ENCODE data around the gene JPH4. TPM values are rescaled to one million over a fixed set of nuclear protein-coding genes. Genes with fewer than 3 reads are reported as not detected.

The JPH4 gene
- 4.7 TPM for total RNA-seq

- DNase-seq (ENCODE audit: low spot score in 2 of 2), result no peak
- Histone ChIP-seq H3K4me1 (peaks cover 3 to 4% of the 10 kb centered on the region in 2 donors), H3K27me3 (peaks cover 26% of the 10 kb centered on the region), H3K9me3 (no peaks in the 10 kb centered on the region), H3K27ac (no peak within 1 kb of the TSS), H3K4me3 (peak within 1 kb of the TSS in 1 of 2 donors; percentile 3), H3K36me3 (no peaks in the 10 kb centered on the region)
- intact Hi-C loops (cut with DNase I), result no loop called here
- no peak for TF ChIP-seq CTCF (IDR thresholded peaks at IDR 0.05)
These were observed at the start of gene JPH4 for GRCh38 chr14:23578560-23579310. Gene JPH4 (minus strand): TSS chr14:23578790. CDS start chr14:23577453, 1,337 bp downstream.

- TF ChIP-seq CTCF (IDR thresholded peaks at IDR 0.05), result no peak
- H3K9me3 ChIP-seq, result no peaks in the 10 kb centered on the region
- DNase-seq (ENCODE audit: low spot score in 2 of 2), result no peak
- H3K4me3 ChIP-seq, result no peak overlapping the region
- no peaks in the 10 kb centered on the region for H3K4me1 ChIP-seq
- H3K27ac ChIP-seq, result no peak overlapping the region
- intact Hi-C loops (cut with DNase I), result no loop called here
- no peaks in the 10 kb centered on the region for H3K27me3 ChIP-seq
- no peaks in the 10 kb centered on the region for H3K36me3 ChIP-seq
These were observed 49.4 kb upstream of the JPH4 start for GRCh38 chr14:23627961-23628360.

GRCh38 chr14:23626946-23627345 is 48.4 kb upstream of the JPH4 start:
- intact Hi-C loops (cut with DNase I), result no loop called here
- Histone ChIP-seq H3K4me3 (no peak overlapping the region), H3K36me3 (no peaks in the 10 kb centered on the region), H3K27me3 (no peaks in the 10 kb centered on the region), H3K9me3 (no peaks in the 10 kb centered on the region), H3K27ac (no peak overlapping the region), H3K4me1 (no peaks in the 10 kb centered on the region)
- DNase-seq (ENCODE audit: low spot score in 2 of 2), result peak in 1 of 2 donors; percentile 21
- TF ChIP-seq CTCF (IDR thresholded peaks at IDR 0.05), result no peak

GRCh38 chr14:23624830-23625404 is 46.3 kb upstream of the JPH4 start:
- Histone ChIP-seq H3K4me1 (no peaks in the 10 kb centered on the region), H3K27ac (no peak overlapping the region), H3K4me3 (no peak overlapping the region), H3K27me3 (no peaks in the 10 kb centered on the region), H3K36me3 (no peaks in the 10 kb centered on the region), H3K9me3 (no peaks in the 10 kb centered on the region)
- intact Hi-C loops (cut with DNase I), result no loop called here
- no peak for TF ChIP-seq CTCF (IDR thresholded peaks at IDR 0.05)
- DNase-seq (ENCODE audit: low spot score in 2 of 2), result no peak

- no peak for TF ChIP-seq CTCF (IDR thresholded peaks at IDR 0.05)
- H3K4me1 ChIP-seq, result no peaks in the 10 kb centered on the region
- no peaks in the 10 kb centered on the region for H3K9me3 ChIP-seq
- DNase-seq (ENCODE audit: low spot score in 2 of 2), result no peak
- H3K36me3 ChIP-seq, result no peaks in the 10 kb centered on the region
- no peaks in the 10 kb centered on the region for H3K27me3 ChIP-seq
- no peak overlapping the region for H3K27ac ChIP-seq
- intact Hi-C loops (cut with DNase I), result no loop called here
- H3K4me3 ChIP-seq, result no peak overlapping the region
These were observed 45.4 kb upstream of the JPH4 start for GRCh38 chr14:23623962-23624361.
